Peyer's patch (tissue), 4 donors: ENCODE results near the gene PARVB. TPM values are rescaled to one million over a fixed set of nuclear protein-coding genes. Genes with fewer than 3 reads are reported as not detected.
A peak's percentile ranks its signal among the peaks of the same experiment; 100 is the strongest.

Experiments
- DNase-seq, 3 donors: peaks; one replicate each; pipeline ENCODE4 v3.0.0-alpha.2; 2017 to 2019
- H3K27ac ChIP-seq, 4 donors: fragments of 200-600 bp; sonication (generic); one replicate each; pipeline ENCODE4 v1.5.1; 2016 to 2019
- H3K27me3 ChIP-seq, 2 donors: fragments of 200-600 bp; sonication (generic); one replicate each; pipeline ENCODE4 v1.5.1; 2019
- H3K36me3 ChIP-seq, 3 donors: fragments of 200-600 bp; sonication (generic); one replicate each; pipeline ENCODE4 v1.5.1; 2016 to 2019
- H3K4me1 ChIP-seq, 4 donors: fragments of 200-600 bp; sonication (generic); one replicate each; pipeline ENCODE4 v1.5.1; 2016 to 2019
- H3K4me3 ChIP-seq, 4 donors: fragments of 200-600 bp; sonication (generic); 1 replicate in 3 of 4; 2 replicates in 1 of 4; pipeline ENCODE4 v1.5.1; 2016 to 2019; ENCODE audit warnings: mild to moderate bottlenecking in 1 of 4
- H3K9me3 ChIP-seq, 4 donors: fragments of 200-600 bp; sonication (generic); one replicate each; pipeline ENCODE4 v1.5.1; 2016 to 2019; ENCODE audit warnings: mild to moderate bottlenecking in 1 of 4
- CTCF ChIP-seq, 6 experiments: fragments of 450-650 bp in 4 of 6; fragments of 200-600 bp in 2 of 6; sonication (generic) in 1 of 6; IDR thresholded peaks; one replicate each; pipeline ENCODE4 v1.5.1; 2017 to 2019; ENCODE audit warnings: antibody characterized with exemption in 6 of 6, mild to moderate bottlenecking in 3 of 6, moderate library complexity in 1 of 6
- POLR2A ChIP-seq, 2 donors: fragments of 450-650 bp; IDR thresholded peaks; one replicate each; pipeline ENCODE4 v1.5.1; 2017; ENCODE audit warnings: antibody characterized with exemption in 2 of 2, mild to moderate bottlenecking in 2 of 2, moderate library complexity in 2 of 2
- total RNA-seq, 4 donors: library from RNA; depleted of rRNA; stranded (reverse); fragments of >200 nt; gene quantifications; one replicate each; pipeline ENCODE4 v1.1.0, GENCODE V29; 2016

The PARVB gene
- total RNA-seq, 4 donors from 2014 or later = 1.8 to 71.8 (median 7.7) TPM

DNA sequence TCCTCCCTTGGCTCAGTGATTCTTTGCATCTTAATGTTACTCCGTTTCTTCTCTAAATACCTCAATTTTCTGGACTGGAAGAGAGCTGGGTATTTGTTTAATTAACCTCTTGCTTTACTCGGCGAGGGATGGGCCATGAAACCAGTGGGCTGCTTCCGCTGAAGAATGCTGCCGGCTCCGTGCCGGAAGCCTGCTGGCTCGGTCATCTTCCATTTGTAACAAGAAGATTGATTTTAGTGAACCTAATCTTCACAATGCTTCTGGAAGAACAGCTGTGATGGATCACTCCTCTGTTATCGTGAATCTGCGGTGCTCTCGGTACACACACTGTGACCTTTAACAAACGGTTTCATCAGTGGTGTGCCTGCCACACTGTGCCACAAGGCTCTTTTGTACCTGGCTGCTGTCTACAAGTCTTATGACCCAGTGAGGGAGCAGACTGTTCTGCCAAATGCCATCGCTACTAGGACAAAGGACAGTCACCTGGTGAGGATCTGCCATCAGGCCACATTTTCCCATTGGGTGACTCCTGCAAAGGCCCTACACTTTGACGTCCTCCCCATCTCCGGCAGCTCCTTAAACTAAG lies 25.3 kb upstream of the PARVB start:
- Histone ChIP-seq H3K4me1 (peaks cover 0 to 4% (median 0%) of the 10 kb centered on the region in 4 donors), H3K27ac (no peak overlapping the region), H3K27me3 (no peaks in the 10 kb centered on the region), H3K36me3 (peaks cover 0 to 52% (median 0%) of the 10 kb centered on the region in 3 donors), H3K4me3 (no peak overlapping the region), H3K9me3 (no peaks in the 10 kb centered on the region)
- no peak for TF ChIP-seq POLR2A (IDR thresholded peaks at IDR 0.05)
- no peak for TF ChIP-seq CTCF (IDR thresholded peaks at IDR 0.05)
- DNase-seq = no peak

GRCh38 chr22:43999378-43999777 lies 24.7 kb upstream of the PARVB start:
- no peak for TF ChIP-seq POLR2A (IDR thresholded peaks at IDR 0.05)
- no peak for TF ChIP-seq CTCF (IDR thresholded peaks at IDR 0.05)
- no peak for DNase-seq
- H3K36me3 ChIP-seq = peaks cover 0 to 48% (median 0%) of the 10 kb centered on the region in 3 donors

DNA sequence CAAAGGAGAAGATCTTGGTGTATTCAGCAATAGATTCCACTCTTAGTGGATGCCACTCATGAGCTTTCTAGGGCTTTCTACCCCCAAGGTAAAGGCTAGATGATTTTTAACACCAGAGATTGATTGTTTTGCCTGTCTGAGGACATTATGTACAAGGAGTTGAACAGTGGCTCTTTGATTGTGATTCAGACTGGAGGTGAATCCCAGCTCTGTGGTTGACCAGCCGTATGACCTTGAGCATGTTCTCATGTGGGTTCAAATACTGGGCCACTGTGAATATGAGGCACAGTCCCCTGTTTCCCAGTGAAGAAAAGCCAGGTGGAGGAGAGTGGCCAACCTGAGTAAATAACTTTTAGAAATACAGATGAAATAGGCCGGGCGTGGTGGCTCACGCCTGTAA lies 24.0 kb upstream of the PARVB start:
- peaks cover 0 to 4% (median 0%) of the 10 kb centered on the region in 4 donors for H3K4me1 ChIP-seq
- H3K4me3 ChIP-seq = no peak overlapping the region
- TF ChIP-seq CTCF (IDR thresholded peaks at IDR 0.05) = no peak
- TF ChIP-seq POLR2A (IDR thresholded peaks at IDR 0.05) = no peak
- H3K36me3 ChIP-seq = peaks cover 0 to 40% (median 0%) of the 10 kb centered on the region in 3 donors
- H3K27ac ChIP-seq = no peak overlapping the region
- H3K27me3 ChIP-seq = no peaks in the 10 kb centered on the region
- no peak for DNase-seq
- H3K9me3 ChIP-seq = no peaks in the 10 kb centered on the region

More at GRCh38 chr22:43999378-43999777, 24.7 kb upstream of the PARVB start:
- H3K4me3 ChIP-seq = no peak overlapping the region
- no peaks in the 10 kb centered on the region for H3K9me3 ChIP-seq
- no peaks in the 10 kb centered on the region for H3K27me3 ChIP-seq
- H3K27ac ChIP-seq = no peak overlapping the region
- peaks cover 0 to 4% (median 0%) of the 10 kb centered on the region in 4 donors for H3K4me1 ChIP-seq

- Histone ChIP-seq H3K27ac (no peak overlapping the region), H3K9me3 (peaks cover 0 to 6% (median 0%) of the 10 kb centered on the region in 4 donors), H3K36me3 (peaks cover 0 to 26% (median 0%) of the 10 kb centered on the region in 3 donors), H3K4me3 (no peak overlapping the region), H3K27me3 (no peaks in the 10 kb centered on the region), H3K4me1 (no peaks in the 10 kb centered on the region)
- TF ChIP-seq POLR2A (IDR thresholded peaks at IDR 0.05) (no peak), CTCF (IDR thresholded peaks at IDR 0.05) (no peak)
- DNase-seq = peak in 1 of 3 donors; percentile 2
Observed at GRCh38 chr22:44001521-44001920, 22.6 kb upstream of the PARVB start.

DNA sequence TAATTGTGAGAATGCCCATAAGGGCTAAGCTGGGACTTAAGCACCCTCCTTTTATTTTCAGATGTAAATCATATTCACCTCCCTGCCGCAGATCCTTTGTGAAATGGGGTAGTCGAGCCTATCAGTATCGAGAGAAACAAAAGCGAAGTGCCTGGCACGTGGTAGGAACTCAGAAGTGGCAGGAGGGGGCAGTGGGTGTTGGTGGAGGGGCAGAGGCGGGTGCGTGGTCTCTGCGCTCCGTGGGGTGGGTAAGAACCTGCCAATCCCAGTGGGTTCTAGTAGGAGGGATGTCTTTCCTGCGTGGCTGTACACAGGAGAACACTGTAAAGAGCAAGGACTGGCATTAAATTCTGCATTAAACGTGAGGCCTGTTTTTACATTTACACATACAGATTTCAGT lies 21.8 kb upstream of the PARVB start:
- peaks cover 0 to 6% (median 0%) of the 10 kb centered on the region in 4 donors for H3K9me3 ChIP-seq
- peak in 1 of 3 donors; percentile 16 for DNase-seq
- H3K4me3 ChIP-seq = no peak overlapping the region
- H3K36me3 ChIP-seq = peaks cover 0 to 18% (median 0%) of the 10 kb centered on the region in 3 donors
- no peak for TF ChIP-seq CTCF (IDR thresholded peaks at IDR 0.05)
- no peak for TF ChIP-seq POLR2A (IDR thresholded peaks at IDR 0.05)
- H3K4me1 ChIP-seq = no peaks in the 10 kb centered on the region
- no peaks in the 10 kb centered on the region for H3K27me3 ChIP-seq
- H3K27ac ChIP-seq = no peak overlapping the region
